Stimulated activated CD4-positive, alpha-beta T cell treated with anti-CD3 and anti-CD28 coated beads, Interleukin-2, amount 100 ng/mL, for 48 hours (primary cell): ENCODE data around the gene GIPC2.

Experiments used
- DNase-seq, 2 donors: peaks; one replicate each; pipeline ENCODE4 v3.0.0-alpha.2; 2020

The GIPC2 gene

DNA sequence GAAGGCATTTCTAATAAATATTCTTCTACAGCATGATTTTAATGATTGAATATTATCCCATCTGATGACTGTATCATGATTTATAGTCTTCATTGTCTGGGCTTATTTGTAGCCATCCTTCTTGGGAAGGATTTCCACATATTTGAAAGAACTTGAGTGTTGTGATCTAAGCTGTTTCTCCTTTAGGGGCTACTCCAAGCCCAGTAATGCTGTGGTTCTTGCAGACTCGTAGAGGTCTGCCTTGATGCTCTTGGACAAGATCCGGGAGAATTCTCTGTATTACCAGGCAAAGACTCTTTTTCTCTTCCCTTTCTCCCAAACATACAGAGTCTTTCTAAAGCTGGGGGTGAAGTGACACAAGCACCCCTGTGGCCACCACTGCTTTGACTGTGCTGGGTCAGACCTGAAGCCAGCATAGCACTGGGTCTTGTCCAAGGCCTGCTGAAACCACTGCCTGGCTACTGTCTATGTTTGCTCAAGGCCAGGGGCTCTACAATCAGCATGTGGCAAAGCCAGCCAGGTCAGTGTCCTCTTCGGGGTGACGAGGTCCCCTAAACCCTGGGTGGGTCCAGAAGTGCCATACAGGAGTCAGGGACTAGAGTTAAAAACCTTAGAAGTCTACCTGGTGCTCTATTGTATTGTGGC lies 107.4 kb downstream of the GIPC2 start:
- DNase-seq, result no peak

DNA sequence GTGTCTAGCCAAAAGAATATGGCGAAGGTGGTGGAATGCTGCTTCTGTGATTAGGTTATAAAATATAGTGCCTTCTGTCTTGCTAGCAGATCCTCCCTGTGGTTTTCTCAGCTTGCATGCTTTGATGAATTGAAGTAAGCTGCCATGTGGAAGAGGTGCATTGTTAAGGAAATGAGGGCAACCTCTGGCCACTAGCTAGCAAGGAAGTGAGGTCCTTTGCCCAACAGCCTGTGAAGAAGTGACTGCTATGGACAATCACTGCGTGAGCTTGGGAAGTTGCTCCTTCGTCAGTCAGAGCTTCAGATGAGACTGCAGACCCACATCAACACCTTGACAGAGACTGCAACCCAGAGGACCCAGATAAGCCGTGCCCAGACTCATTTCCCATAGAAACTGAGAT lies 109.4 kb downstream of the GIPC2 start:
- no peak for DNase-seq

DNA sequence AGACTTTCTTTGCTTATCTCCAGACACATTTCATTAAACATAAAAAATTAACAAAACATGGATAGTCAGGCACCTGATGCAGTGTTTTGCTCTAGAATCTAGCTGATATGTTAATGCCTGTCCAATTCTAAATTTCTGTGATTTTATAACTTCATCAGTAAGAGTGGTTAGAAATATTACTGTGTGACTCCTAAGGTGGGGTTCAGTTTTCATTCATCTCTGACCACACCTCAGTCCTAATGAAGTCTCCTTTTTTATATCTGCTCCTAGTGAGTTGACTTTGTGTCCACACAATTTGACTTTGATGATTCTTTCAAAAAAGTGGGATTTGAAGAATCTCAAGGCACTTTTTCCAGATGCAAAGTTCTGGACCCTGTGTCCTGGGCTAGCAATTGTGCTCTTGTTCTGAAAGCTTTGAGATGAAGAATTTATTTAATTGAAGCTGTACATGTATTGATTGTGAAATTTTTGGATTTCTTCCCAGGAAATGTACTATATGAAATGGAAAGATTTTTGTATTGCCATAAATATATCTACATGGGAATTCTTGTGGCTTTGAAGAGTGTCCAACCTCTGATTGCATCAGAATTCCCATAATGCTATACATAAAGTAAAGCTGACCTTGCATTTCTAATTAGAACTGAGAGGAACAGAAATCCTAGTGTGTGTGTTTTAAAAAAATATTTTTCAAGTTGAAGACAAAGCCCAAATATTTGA lies 111.2 kb downstream of the GIPC2 start:
- no peak for DNase-seq

DNA sequence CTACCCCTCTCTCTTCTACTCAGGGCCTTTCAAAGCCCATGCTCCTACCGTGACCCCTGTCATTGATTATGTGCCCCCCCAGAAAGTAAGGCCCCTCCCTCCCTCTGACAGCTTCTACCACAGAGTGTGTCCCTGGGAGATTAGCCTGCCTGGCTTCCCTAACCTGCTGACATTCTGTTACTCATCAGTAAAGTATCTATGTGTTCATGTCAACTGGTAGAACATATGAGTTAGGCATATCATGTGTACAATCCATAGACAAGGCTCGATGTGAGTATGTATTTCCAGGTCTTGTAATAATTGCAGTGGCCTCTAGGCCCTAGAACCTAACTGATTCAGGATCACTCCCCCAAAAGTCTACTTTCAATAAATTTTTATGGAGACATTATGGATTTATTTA lies 120.0 kb downstream of the GIPC2 start:
- no peak for DNase-seq

DNA sequence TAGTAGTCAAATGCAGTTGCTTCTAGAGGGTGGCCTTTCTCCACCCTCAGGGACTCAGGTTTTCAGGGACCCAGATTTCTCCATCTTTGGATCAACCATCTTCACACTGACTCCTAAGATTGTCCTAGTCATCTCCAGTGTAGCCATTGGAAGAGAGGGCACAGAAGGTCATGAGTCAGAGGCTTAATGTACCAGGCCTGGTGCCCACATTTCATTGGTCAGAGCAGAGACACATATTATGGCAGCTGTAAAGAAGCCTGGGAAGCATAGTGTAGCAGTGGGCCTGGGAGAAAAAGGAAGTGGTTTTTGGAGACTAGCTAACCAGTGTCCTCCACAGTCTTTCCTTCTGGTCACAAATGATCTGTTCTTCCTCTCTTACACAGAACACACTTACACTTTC lies 122.5 kb downstream of the GIPC2 start:
- DNase-seq, result no peak

DNA sequence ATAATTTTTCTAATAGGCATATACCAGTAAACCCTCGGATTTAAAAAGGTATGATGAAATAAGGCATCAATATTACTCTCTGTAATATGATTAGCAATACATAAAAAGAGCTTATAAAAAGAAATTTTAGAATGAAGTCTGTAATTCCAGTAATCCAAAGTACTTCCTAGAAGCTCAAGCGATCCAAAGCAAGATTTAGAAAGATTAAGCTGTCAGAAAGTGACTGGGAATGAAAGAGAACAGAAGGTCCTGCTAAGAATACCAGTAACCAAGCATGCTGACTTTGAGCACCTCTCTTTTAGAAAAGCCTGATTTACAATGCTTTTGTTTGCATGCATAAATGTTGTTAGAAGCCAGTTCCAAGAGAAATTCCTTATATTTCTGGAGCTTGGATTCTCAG lies 125.1 kb downstream of the GIPC2 start:
- DNase-seq, result no peak

DNA sequence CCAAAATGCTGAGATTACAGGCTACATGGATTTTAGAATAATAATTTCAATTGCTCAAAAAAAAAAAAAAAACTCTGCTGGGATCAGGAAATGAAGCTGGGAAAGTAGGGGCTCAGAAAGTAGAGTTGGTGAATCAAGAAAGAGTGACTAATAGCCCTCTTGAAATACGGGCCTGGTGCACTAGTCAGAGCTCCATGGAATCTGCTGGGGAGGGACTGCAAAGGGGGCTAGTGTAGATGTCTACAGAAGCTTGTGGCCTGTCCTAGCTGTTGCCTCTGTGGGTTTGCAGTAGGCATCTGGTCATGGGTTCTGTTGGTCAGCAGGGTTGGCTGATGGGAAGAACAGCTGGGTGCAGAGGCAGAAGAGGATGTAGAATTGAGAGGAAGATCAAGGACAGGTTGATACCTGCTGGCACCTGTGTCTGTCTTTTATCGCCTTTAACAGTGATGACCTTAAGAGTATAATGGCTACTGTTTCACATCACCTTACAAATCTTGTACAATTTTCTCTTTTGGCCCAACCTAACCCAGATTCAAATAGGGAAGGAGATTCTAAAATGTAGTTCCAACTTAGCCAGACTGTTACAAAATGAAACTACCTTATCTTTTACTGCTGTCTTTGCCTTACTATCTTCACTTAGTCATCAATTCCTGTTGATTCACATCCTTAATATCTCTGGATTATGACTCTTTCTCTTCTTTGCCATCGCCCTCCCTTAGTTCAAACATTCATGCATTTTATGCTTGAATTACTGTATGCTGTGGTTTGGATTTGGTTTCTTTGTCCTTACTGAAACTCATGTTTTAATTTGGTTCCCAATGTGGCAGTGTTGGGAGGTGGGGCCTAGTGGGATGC lies 126.2 kb downstream of the GIPC2 start:
- no peak for DNase-seq

DNA sequence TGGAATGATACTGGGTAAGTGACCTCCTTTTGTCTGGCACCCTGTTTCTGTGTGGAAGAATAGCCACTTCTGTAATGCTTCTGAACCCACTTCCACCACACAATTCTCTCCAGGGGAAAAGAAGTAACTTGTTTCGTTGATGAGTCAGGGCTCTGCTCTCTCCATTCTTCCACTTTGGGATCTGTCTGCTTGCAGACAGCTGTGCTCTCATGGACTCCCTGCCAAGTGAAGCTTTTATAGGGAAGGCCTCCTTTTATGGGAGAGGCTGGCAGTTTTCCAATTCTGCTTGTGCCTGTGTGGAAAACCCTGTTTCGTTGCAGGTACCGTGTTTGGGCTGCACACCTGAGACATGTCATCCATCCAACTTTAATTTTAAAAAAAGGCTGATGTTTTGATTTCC lies 130.7 kb downstream of the GIPC2 start:
- DNase-seq, result no peak

DNA sequence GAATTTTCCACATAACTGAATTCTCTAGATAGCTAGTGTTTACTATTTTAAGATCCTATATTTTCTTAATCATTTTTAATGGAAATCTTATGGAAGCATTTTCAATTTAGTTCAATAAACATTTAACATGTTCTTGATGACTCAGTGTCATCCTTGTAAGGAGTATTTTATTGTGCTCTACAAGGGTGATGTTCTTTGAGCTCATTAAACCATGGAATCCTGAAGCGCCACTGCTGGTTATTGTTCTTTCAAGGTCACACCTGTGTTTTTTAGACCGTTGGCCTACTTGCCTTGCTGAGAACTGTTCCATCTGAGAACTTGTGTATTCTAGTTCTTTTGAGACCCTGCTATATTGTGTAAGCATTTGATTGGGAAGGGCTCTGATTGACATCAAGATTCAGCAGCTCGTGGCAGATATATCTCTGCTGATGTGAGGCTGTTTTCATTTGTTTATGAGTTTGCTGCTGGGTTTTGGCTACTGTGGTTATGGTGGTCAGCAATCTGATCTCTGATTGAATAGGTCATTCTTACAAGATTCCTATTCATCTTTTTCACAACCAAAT lies 132.0 kb downstream of the GIPC2 start:
- DNase-seq, result no peak

DNA sequence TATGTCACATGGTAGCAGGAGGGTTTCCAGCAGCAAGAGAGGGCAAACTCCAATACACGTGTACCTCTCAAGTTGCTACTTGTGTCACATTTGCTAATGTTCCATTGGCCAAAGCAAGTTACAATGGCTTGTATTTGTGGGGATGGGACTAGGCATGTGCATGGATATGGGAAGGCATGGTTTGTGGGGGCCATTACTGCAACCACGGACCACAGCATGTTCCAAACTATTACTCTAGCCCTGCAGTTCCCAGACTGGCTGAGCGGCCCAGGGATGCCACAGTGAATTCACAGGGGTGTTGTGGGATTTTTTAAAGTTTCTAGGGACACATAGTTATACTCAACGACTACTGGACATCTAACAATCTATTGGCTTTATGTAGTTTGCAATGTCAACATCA lies 133.1 kb downstream of the GIPC2 start:
- no peak for DNase-seq

DNA sequence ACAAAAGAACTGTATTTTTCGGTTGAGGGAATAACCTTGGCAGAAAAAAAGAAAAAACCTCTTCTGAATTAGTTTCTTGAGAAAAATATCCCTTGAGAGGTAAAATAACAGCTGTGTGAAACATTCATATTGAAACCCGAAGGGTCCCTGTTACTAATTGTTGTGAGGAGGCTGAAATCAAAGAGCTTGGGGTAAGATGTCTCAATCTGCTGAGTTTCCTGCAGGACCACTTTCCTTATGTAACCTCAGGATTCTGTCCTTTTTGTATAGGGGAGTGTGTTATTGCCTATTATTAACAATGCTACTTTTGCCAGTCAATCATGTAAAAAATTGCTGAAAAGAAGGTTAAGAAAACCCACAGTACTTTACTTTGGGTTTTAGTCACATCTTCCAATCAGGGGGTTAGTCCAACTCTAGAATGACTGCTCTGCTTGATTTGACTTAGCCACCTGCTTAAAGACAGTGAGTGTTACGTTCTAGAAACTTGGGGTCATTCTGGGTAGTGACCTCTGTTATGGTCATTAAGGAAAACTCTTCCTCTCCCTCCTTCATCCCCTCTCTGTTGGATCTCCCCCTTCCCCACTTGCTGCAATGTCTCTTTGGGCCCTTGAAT lies 138.8 kb downstream of the GIPC2 start:
- DNase-seq, result no peak
